ENCODE data around the gene ZFAND3. TPM values are rescaled to one million over a fixed set of nuclear protein-coding genes. Genes with fewer than 3 reads are reported as not detected.

The ZFAND3 gene
- polyA plus RNA-seq, 1 experiment, result 15.5 TPM

DNA sequence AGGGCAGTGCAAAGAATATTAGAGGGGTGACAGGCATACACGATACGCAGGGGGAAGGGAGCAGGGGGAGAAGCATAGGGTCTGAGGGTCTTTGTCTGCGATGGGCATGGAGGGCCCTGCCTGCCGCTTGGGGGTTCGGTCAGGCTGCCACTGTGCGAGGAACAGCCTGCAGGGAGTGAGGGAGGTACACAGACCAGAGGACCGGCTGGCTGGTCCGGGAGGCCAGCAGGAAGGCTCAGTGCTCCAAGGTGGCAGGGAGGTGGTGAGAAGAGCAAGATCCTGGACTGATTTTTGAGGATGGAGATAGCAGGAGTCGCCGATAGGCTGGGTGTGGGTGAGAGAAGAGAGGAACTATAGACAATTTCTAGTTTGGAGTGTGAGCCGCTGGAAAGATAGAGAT lies 338.4 kb downstream of the ZFAND3 start:
- DNase-seq (ENCODE audit: low read depth, low spot score), result no peak
- Histone ChIP-seq H3K27ac (ENCODE audit: low read depth, low read length) (no peak overlapping the region), H3K4me3 (ENCODE audit: low read depth, low read length) (no peak overlapping the region), H3K9me3 (ENCODE audit: control insufficient read depth, insufficient read depth, low read length) (peaks cover 10% of the 10 kb centered on the region; the same call in 1 of the 2 replicates), H3K27me3 (ENCODE audit: control insufficient read depth, insufficient read depth, low read length) (no peaks in the 10 kb centered on the region)
- ChIA-PET CTCF (interaction anchor here (0.6 kb wide), 1 partner anchor 45 kb away, joined by 3 read pairs; no protein-coding TSS in a partner anchor), POLR2A (no interaction called here)
- TF ChIP-seq, protein P1, sequence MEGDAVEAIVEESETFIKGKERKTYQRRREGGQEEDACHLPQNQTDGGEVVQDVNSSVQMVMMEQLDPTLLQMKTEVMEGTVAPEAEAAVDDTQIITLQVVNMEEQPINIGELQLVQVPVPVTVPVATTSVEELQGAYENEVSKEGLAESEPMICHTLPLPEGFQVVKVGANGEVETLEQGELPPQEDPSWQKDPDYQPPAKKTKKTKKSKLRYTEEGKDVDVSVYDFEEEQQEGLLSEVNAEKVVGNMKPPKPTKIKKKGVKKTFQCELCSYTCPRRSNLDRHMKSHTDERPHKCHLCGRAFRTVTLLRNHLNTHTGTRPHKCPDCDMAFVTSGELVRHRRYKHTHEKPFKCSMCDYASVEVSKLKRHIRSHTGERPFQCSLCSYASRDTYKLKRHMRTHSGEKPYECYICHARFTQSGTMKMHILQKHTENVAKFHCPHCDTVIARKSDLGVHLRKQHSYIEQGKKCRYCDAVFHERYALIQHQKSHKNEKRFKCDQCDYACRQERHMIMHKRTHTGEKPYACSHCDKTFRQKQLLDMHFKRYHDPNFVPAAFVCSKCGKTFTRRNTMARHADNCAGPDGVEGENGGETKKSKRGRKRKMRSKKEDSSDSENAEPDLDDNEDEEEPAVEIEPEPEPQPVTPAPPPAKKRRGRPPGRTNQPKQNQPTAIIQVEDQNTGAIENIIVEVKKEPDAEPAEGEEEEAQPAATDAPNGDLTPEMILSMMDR (IDR thresholded peaks at IDR 0.05; ENCODE audit: low read depth, low read length), result no peak

DNA sequence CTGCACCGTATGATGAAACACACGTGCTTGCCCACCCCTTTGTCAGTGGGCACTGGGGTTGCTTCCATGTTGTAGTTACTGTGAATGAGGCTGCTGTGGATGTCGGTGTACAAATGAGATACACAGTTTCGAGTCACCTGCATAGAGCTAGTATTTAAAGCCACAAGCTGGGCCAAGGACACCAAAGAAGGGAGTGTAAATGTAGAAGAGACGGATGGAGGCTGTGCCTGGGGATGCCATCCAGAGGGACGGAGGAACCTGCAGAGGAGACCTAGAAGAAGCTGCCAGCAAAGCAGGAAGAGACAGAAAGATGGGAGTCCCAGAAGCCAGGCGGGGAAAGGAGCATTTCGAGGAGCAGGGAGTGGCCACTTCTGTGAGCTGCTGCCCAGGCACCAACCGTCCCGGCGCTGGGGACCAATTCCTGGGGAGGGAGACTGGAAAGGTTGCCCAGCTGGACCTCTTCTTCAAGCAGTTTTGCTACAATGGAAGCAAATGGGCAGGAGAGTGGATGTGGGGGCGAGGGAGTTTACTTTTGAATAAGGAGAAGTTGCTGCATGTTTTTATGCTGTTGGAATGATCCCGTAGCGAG lies 339.3 kb downstream of the ZFAND3 start:
- Histone ChIP-seq H3K27me3 (ENCODE audit: control insufficient read depth, insufficient read depth, low read length) (no peaks in the 10 kb centered on the region), H3K9me3 (ENCODE audit: control insufficient read depth, insufficient read depth, low read length) (peaks cover 6% of the 10 kb centered on the region; the same call in 1 of the 2 replicates), H3K4me3 (ENCODE audit: low read depth, low read length) (no peak overlapping the region), H3K27ac (ENCODE audit: low read depth, low read length) (no peak overlapping the region)
- ChIA-PET POLR2A (no interaction called here), CTCF (no interaction called here)
- no peak for DNase-seq (ENCODE audit: low read depth, low spot score)
- TF ChIP-seq, protein P1 (IDR thresholded peaks at IDR 0.05; ENCODE audit: low read depth, low read length), result no peak

DNA sequence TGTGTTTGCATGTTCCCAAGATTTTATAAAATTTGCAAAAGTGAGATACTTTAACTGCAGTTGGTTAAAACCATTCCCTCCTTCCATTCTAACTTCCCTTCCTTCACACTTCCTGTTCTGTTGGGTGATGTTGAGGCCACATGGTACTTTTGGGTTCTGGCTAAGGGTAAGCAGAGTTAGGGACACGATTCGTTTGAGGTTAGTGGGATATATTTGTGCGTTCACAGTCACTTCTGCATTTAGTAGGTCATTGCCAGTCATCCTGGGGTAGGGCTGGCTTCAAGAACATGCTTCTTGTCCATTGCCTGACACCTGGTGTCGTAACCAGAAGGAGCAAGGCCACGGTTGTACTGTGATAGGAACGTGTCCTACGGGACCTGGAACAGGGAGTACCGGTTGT lies 340.1 kb downstream of the ZFAND3 start:
- POLR2A ChIA-PET, result no interaction called here
- Histone ChIP-seq H3K9me3 (ENCODE audit: control insufficient read depth, insufficient read depth, low read length) (peaks cover 6% of the 10 kb centered on the region; the same call in 1 of the 2 replicates), H3K27me3 (ENCODE audit: control insufficient read depth, insufficient read depth, low read length) (no peaks in the 10 kb centered on the region), H3K4me3 (ENCODE audit: low read depth, low read length) (no peak overlapping the region), H3K27ac (ENCODE audit: low read depth, low read length) (no peak overlapping the region)
- DNase-seq (ENCODE audit: low read depth, low spot score), result no peak
- CTCF ChIA-PET, result no interaction called here
- TF ChIP-seq, protein P1 (IDR thresholded peaks at IDR 0.05; ENCODE audit: low read depth, low read length), result no peak

DNA sequence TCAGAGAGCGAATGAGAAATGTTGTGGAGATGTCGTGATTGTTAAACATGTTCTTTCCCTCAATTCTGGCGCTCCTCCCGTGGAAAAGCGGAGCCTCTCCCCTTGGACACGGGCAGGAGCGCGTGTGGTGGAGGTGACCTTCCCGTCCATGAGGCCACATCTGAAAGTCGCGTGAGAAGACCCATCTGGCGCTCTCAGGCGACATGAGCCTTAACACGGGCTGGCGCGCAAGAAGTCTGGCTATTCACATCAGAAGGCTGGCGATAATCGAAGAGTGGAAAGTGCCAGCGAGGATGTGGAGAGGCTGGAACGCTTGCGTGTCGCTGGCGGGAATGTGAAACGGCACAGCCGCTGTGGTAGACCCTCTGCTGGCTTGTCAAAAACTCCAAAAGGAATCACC lies 341.3 kb downstream of the ZFAND3 start:
- H3K4me3 ChIP-seq (ENCODE audit: low read depth, low read length), result no peak overlapping the region
- peaks cover 6% of the 10 kb centered on the region; the same call in 1 of the 2 replicates for H3K9me3 ChIP-seq (ENCODE audit: control insufficient read depth, insufficient read depth, low read length)
- POLR2A ChIA-PET, result no interaction called here
- H3K27ac ChIP-seq (ENCODE audit: low read depth, low read length), result no peak overlapping the region
- TF ChIP-seq, protein P1 (IDR thresholded peaks at IDR 0.05; ENCODE audit: low read depth, low read length), result no peak
- no peaks in the 10 kb centered on the region for H3K27me3 ChIP-seq (ENCODE audit: control insufficient read depth, insufficient read depth, low read length)
- DNase-seq (ENCODE audit: low read depth, low spot score), result no peak
- CTCF ChIA-PET, result no interaction called here

- H3K27ac ChIP-seq (ENCODE audit: low read depth, low read length), result no peak overlapping the region
- no peak overlapping the region for H3K4me3 ChIP-seq (ENCODE audit: low read depth, low read length)
- ChIA-PET POLR2A (no interaction called here), CTCF (no interaction called here)
- peaks cover 6% of the 10 kb centered on the region; the same call in 1 of the 2 replicates for H3K9me3 ChIP-seq (ENCODE audit: control insufficient read depth, insufficient read depth, low read length)
- no peak for DNase-seq (ENCODE audit: low read depth, low spot score)
- no peaks in the 10 kb centered on the region for H3K27me3 ChIP-seq (ENCODE audit: control insufficient read depth, insufficient read depth, low read length)
- TF ChIP-seq, protein P1 (IDR thresholded peaks at IDR 0.05; ENCODE audit: low read depth, low read length), result no peak
These were observed 341.8 kb downstream of the ZFAND3 start for GRCh38 chr6:38161331-38161730.

Measured in AG04450 (cell line).